ENCODE measurements around the gene CACNA1E.

DNA sequence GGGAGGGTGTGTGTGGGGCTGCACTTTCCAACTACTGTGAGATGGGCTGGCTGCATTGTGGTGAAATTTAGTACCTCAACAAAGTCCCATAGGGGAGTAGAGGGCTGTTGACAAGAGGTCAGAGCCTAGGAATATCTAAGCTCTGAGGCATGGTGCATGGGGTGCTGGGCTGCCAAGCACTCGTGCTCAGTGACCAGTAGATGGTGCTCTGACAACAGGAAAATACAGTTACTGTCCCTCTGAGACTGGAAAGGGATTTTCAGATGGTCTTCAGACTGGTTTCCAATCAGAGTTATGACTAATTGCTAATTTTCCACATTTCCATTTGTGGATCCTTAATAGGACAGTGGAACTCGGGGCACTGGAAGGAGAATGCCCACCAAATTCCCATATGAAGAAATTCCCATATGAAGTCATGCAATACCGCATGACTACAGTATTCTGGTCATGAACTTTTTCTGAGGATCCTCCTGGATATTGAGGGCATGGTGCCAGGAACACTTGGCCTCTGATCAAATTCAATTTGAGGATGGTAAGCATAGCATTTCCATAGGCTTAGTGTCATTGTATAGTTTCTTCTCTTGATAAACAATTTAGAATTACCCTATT is 4.1 kb upstream of the CACNA1E start:
- TF ChIP-seq POLR2A (IDR thresholded peaks at IDR 0.05) (no peak), CTCF (IDR thresholded peaks at IDR 0.05) (peak in 4 of 6 experiments; percentile 73 to 79 (median 76))

Measured in Peyer's patch (tissue), 4 donors.